Fibroblast of mammary gland (primary cell): ENCODE measurements around the gene RCE1.

ENCODE experiments used
- DNase-seq: peaks from one replicate; pipeline ENCODE4 v3.0.0-alpha.2; 2010; ENCODE audit warnings: low read depth
- H3K4me3 ChIP-seq: 2 replicates; pipeline ENCODE4 v1.5.1; 2011; ENCODE audit warnings: low read depth, mild to moderate bottlenecking, low read length, moderate library complexity; ENCODE audit not compliant: control insufficient read depth
- CTCF ChIP-seq: conservative IDR thresholded peaks from 2 replicates; pipeline ENCODE4 v1.5.1; 2011; ENCODE audit warnings: low read depth, low read length, inconsistent platforms; ENCODE audit not compliant: control insufficient read depth, insufficient read depth

RCE1 gene

GRCh38 chr11:66852466-66853241 lies 9.4 kb downstream of the RCE1 start:
- no peak for DNase-seq
- no peak for TF ChIP-seq CTCF
- no peak overlapping the region for H3K4me3 ChIP-seq

GRCh38 chr11:66853242-66854229 lies 10.3 kb downstream of the RCE1 start:
- no peak for DNase-seq
- no peak overlapping the region for H3K4me3 ChIP-seq
- TF ChIP-seq CTCF, result no peak

- no peak for TF ChIP-seq CTCF
- DNase-seq, result no peak
- H3K4me3 ChIP-seq, result no peak overlapping the region
Observed at GRCh38 chr11:66854231-66854661, 11.0 kb downstream of the RCE1 start.

GRCh38 chr11:66854729-66855211 lies 11.5 kb downstream of the RCE1 start:
- DNase-seq, result no peak
- H3K4me3 ChIP-seq, result no peak overlapping the region
- TF ChIP-seq CTCF, result no peak

- TF ChIP-seq CTCF, result no peak
- H3K4me3 ChIP-seq, result peak overlapping the region; percentile 68
- DNase-seq, result peak; percentile 86
Observed at GRCh38 chr11:66855574-66856495, 12.6 kb downstream of the RCE1 start.
